Stimulated activated naive CD8-positive, alpha-beta T cell treated with anti-CD3 and anti-CD28 coated beads, Interleukin-15, Interleukin-2, amounts not matched to agents 100 ng/mL and 50 ng/mL, for 24 hours (primary cell): ENCODE results near the gene EPOP.

ENCODE experiments used
- H3K27ac Mint-ChIP-seq: one replicate; pipeline ENCODE4 v1.8.0; 2021; ENCODE audit warnings: mild to moderate bottlenecking, mixed read lengths
- H3K27me3 Mint-ChIP-seq: one replicate; pipeline ENCODE4 v1.8.0; 2021; ENCODE audit warnings: mixed read lengths
- H3K36me3 Mint-ChIP-seq: one replicate; pipeline ENCODE4 v1.8.0; 2021; ENCODE audit warnings: low read depth, mixed read lengths
- H3K4me1 Mint-ChIP-seq: one replicate; pipeline ENCODE4 v1.8.0; 2021; ENCODE audit warnings: low read depth, mixed read lengths
- H3K4me3 Mint-ChIP-seq: one replicate; pipeline ENCODE4 v1.8.0; 2021; ENCODE audit warnings: mild to moderate bottlenecking, mixed read lengths
- H3K9me3 Mint-ChIP-seq: one replicate; pipeline ENCODE4 v1.8.0; 2021; ENCODE audit warnings: mixed read lengths

EPOP gene

GRCh38 chr17:38674749-38675615 is at the start of gene EPOP:
Gene EPOP (minus strand): TSS chr17:38674957. CDS start chr17:38674495, 462 bp downstream.
- Mint-ChIP-seq H3K27ac (peak within 1 kb of the TSS; percentile 94), H3K36me3 (peaks cover 6% of the 10 kb centered on the region), H3K27me3 (peaks cover 16% of the 10 kb centered on the region), H3K4me3 (peak within 1 kb of the TSS; percentile 63), H3K4me1 (peaks cover 55% of the 10 kb centered on the region), H3K9me3 (no peaks in the 10 kb centered on the region)

- Mint-ChIP-seq H3K4me1 (peaks cover 45% of the 10 kb centered on the region), H3K27ac (no peak overlapping the region), H3K27me3 (no peaks in the 10 kb centered on the region), H3K9me3 (no peaks in the 10 kb centered on the region), H3K4me3 (no peak overlapping the region), H3K36me3 (peaks cover 44% of the 10 kb centered on the region)
Observed at GRCh38 chr17:38721802-38722201, 47.0 kb upstream of the EPOP start.

GRCh38 chr17:38720941-38721340 is 46.2 kb upstream of the EPOP start:
- no peak overlapping the region for H3K4me3 Mint-ChIP-seq
- H3K27ac Mint-ChIP-seq = peak overlapping the region; percentile 38
- H3K27me3 Mint-ChIP-seq = no peaks in the 10 kb centered on the region
- H3K36me3 Mint-ChIP-seq = peaks cover 48% of the 10 kb centered on the region
- H3K9me3 Mint-ChIP-seq = no peaks in the 10 kb centered on the region
- H3K4me1 Mint-ChIP-seq = peaks cover 40% of the 10 kb centered on the region

GRCh38 chr17:38719943-38720641 is 45.3 kb upstream of the EPOP start:
- Mint-ChIP-seq H3K27me3 (no peaks in the 10 kb centered on the region), H3K4me3 (no peak overlapping the region), H3K9me3 (no peaks in the 10 kb centered on the region), H3K27ac (no peak overlapping the region), H3K4me1 (peaks cover 40% of the 10 kb centered on the region), H3K36me3 (peaks cover 54% of the 10 kb centered on the region)

- no peaks in the 10 kb centered on the region for H3K9me3 Mint-ChIP-seq
- H3K27ac Mint-ChIP-seq = no peak overlapping the region
- H3K4me1 Mint-ChIP-seq = peaks cover 41% of the 10 kb centered on the region
- peaks cover 57% of the 10 kb centered on the region for H3K36me3 Mint-ChIP-seq
- no peaks in the 10 kb centered on the region for H3K27me3 Mint-ChIP-seq
- H3K4me3 Mint-ChIP-seq = no peak overlapping the region
Observed at GRCh38 chr17:38719289-38719942, 44.7 kb upstream of the EPOP start.

GRCh38 chr17:38717139-38717745 is 42.5 kb upstream of the EPOP start:
- H3K4me3 Mint-ChIP-seq = no peak overlapping the region
- H3K27ac Mint-ChIP-seq = no peak overlapping the region
- peaks cover 37% of the 10 kb centered on the region for H3K4me1 Mint-ChIP-seq
- no peaks in the 10 kb centered on the region for H3K27me3 Mint-ChIP-seq
- no peaks in the 10 kb centered on the region for H3K9me3 Mint-ChIP-seq
- H3K36me3 Mint-ChIP-seq = peaks cover 61% of the 10 kb centered on the region

- no peak overlapping the region for H3K4me3 Mint-ChIP-seq
- H3K36me3 Mint-ChIP-seq = peaks cover 62% of the 10 kb centered on the region
- H3K4me1 Mint-ChIP-seq = peaks cover 43% of the 10 kb centered on the region
- no peak overlapping the region for H3K27ac Mint-ChIP-seq
- no peaks in the 10 kb centered on the region for H3K27me3 Mint-ChIP-seq
- H3K9me3 Mint-ChIP-seq = no peaks in the 10 kb centered on the region
Observed at GRCh38 chr17:38716368-38717005, 41.7 kb upstream of the EPOP start.

GRCh38 chr17:38715216-38715943 is 40.6 kb upstream of the EPOP start:
- H3K4me1 Mint-ChIP-seq = peaks cover 47% of the 10 kb centered on the region
- peaks cover 64% of the 10 kb centered on the region for H3K36me3 Mint-ChIP-seq
- H3K27ac Mint-ChIP-seq = peak overlapping the region; percentile 97
- H3K4me3 Mint-ChIP-seq = peak overlapping the region; percentile 56
- H3K9me3 Mint-ChIP-seq = no peaks in the 10 kb centered on the region
- H3K27me3 Mint-ChIP-seq = no peaks in the 10 kb centered on the region

- Mint-ChIP-seq H3K27me3 (no peaks in the 10 kb centered on the region), H3K36me3 (peaks cover 71% of the 10 kb centered on the region), H3K27ac (no peak overlapping the region), H3K4me3 (no peak overlapping the region), H3K4me1 (peaks cover 62% of the 10 kb centered on the region), H3K9me3 (no peaks in the 10 kb centered on the region)
Observed at GRCh38 chr17:38713456-38714075, 38.8 kb upstream of the EPOP start.

- peak overlapping the region; percentile 72 for H3K27ac Mint-ChIP-seq
Observed at GRCh38 chr17:38712593-38712992, 37.8 kb upstream of the EPOP start.

GRCh38 chr17:38711792-38712571 is 37.2 kb upstream of the EPOP start:
- H3K9me3 Mint-ChIP-seq = no peaks in the 10 kb centered on the region
- no peaks in the 10 kb centered on the region for H3K27me3 Mint-ChIP-seq
- H3K36me3 Mint-ChIP-seq = peaks cover 74% of the 10 kb centered on the region
- H3K4me3 Mint-ChIP-seq = no peak overlapping the region
- peak overlapping the region; percentile 77 for H3K27ac Mint-ChIP-seq
- peaks cover 77% of the 10 kb centered on the region for H3K4me1 Mint-ChIP-seq

More at GRCh38 chr17:38712593-38712992, 37.8 kb upstream of the EPOP start:
- H3K4me1 Mint-ChIP-seq = peaks cover 70% of the 10 kb centered on the region
- no peaks in the 10 kb centered on the region for H3K9me3 Mint-ChIP-seq
- peaks cover 70% of the 10 kb centered on the region for H3K36me3 Mint-ChIP-seq
- H3K27me3 Mint-ChIP-seq = no peaks in the 10 kb centered on the region
- no peak overlapping the region for H3K4me3 Mint-ChIP-seq

GRCh38 chr17:38710985-38711384 is 36.2 kb upstream of the EPOP start:
- H3K4me1 Mint-ChIP-seq = peaks cover 76% of the 10 kb centered on the region

GRCh38 chr17:38710604-38710962 is 35.8 kb upstream of the EPOP start:
- peaks cover 72% of the 10 kb centered on the region for H3K36me3 Mint-ChIP-seq
- H3K27me3 Mint-ChIP-seq = no peaks in the 10 kb centered on the region
- H3K9me3 Mint-ChIP-seq = no peaks in the 10 kb centered on the region
- H3K27ac Mint-ChIP-seq = peak overlapping the region; percentile 77
- no peak overlapping the region for H3K4me3 Mint-ChIP-seq
- H3K4me1 Mint-ChIP-seq = peaks cover 72% of the 10 kb centered on the region

More at GRCh38 chr17:38710985-38711384, 36.2 kb upstream of the EPOP start:
- Mint-ChIP-seq H3K9me3 (no peaks in the 10 kb centered on the region), H3K27me3 (no peaks in the 10 kb centered on the region), H3K4me3 (no peak overlapping the region), H3K36me3 (peaks cover 74% of the 10 kb centered on the region), H3K27ac (peak overlapping the region; percentile 77)
